Vagina (tissue), 2 donors: ENCODE data around the gene CLIP3. TPM values are rescaled to one million over a fixed set of nuclear protein-coding genes. Genes with fewer than 3 reads are reported as not detected.
"Not testable (repeated sequence)": the region's sequence is repeated elsewhere in the genome, so short reads cannot be mapped to it uniquely, and the experiment has no call there.

Experiments used
- DNase-seq, 2 donors: peaks; one replicate each; pipeline ENCODE4 v3.0.0-alpha.2; 2017; ENCODE audit errors: extremely low spot score in 2 of 2
- H3K27ac ChIP-seq: fragments of 200-600 bp; sonication (generic); one replicate; pipeline ENCODE4 v1.5.1; 2019
- H3K27me3 ChIP-seq: fragments of 200-600 bp; sonication (generic); one replicate; pipeline ENCODE4 v1.5.1; 2019
- H3K36me3 ChIP-seq, 2 donors: fragments of 200-600 bp; sonication (generic); one replicate each; pipeline ENCODE4 v1.5.1; 2017 to 2019
- H3K4me1 ChIP-seq: fragments of 200-600 bp; sonication (generic); one replicate; pipeline ENCODE4 v1.5.1; 2019
- H3K4me3 ChIP-seq, 2 donors: fragments of 200-600 bp; sonication (generic); 1 replicate in 1 of 2; 2 replicates in 1 of 2; pipeline ENCODE4 v1.5.1; 2016 to 2019
- H3K9me3 ChIP-seq: fragments of 200-600 bp; sonication (generic); one replicate; pipeline ENCODE4 v1.5.1; 2019
- POLR2A ChIP-seq, 2 donors: fragments of 450-650 bp; IDR thresholded peaks; one replicate each; pipeline ENCODE4 v1.6.1; 2017; ENCODE audit warnings: antibody characterized with exemption in 2 of 2, mild to moderate bottlenecking in 2 of 2, moderate library complexity in 2 of 2
- POLR2AphosphoS5 ChIP-seq, 2 donors: sonication (generic); formaldehyde crosslinking; IDR thresholded peaks; one replicate each; pipeline ENCODE4 v1.9.0; 2017; ENCODE audit warnings: antibody characterized with exemption in 2 of 2, mild to moderate bottlenecking in 2 of 2, low read depth in 1 of 2; ENCODE audit not compliant: insufficient read depth in 1 of 2
- intact Hi-C: fragments of 100-400 bp; cut with DNase I; formaldehyde crosslinking; loops from one replicate; pipeline ENCODE4 v1.15.1; 2023
- total RNA-seq: library from RNA; depleted of rRNA; stranded (reverse); fragments of >200 nt; gene quantifications from one replicate; pipeline ENCODE4 v1.2.3, GENCODE V29; 2016
- TF ChIP-seq, protein P1 (sequence below), 3 experiments: fragments of 450-650 bp in 2 of 3; fragments of 200-600 bp in 1 of 3; sonication (generic) in 1 of 3; IDR thresholded peaks; one replicate each; pipeline ENCODE4 v1.5.1; 2017 to 2019; ENCODE audit warnings: antibody characterized with exemption in 3 of 3, mild to moderate bottlenecking in 2 of 3, moderate library complexity in 2 of 3

CLIP3 gene
- total RNA-seq, 1 donor from 2014 or later: 31.9 TPM

DNA sequence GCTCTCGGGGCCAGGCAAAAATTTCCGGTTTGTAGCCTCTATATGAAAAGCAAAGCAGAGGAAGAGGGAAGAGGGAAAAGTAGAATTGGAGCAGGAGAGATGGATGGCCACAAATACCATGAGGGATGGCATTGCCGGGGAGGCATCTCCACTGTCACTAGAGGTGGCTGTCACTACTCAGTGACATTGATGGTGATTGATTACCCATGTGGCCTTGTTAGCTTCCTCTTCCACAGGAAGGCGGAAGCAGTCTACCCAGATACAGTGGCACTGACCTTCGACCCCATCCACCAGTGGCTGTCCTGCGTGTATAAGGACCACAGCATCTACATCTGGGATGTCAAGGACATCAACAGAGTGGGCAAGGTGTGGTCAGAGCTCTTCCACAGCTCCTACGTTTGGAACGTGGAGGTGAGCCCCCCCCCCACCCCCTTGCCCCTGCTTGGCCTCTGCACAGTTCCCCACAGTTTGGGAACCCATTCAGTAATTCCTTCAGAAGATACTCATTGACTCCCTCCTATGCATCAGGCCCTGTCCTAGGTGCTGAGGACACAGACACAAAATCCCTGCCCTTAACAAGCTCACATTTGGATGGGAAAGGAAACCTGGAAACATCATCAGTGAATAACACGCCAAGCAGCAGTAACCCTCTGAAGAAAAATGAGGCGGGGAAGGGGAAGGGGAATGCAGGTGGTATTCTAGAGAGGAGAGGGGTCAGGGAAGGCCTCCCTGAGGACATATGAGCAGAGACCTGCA lies 40.6 kb upstream of the CLIP3 start:
- H3K4me3 ChIP-seq: no peak overlapping the region
- TF ChIP-seq, protein P1, sequence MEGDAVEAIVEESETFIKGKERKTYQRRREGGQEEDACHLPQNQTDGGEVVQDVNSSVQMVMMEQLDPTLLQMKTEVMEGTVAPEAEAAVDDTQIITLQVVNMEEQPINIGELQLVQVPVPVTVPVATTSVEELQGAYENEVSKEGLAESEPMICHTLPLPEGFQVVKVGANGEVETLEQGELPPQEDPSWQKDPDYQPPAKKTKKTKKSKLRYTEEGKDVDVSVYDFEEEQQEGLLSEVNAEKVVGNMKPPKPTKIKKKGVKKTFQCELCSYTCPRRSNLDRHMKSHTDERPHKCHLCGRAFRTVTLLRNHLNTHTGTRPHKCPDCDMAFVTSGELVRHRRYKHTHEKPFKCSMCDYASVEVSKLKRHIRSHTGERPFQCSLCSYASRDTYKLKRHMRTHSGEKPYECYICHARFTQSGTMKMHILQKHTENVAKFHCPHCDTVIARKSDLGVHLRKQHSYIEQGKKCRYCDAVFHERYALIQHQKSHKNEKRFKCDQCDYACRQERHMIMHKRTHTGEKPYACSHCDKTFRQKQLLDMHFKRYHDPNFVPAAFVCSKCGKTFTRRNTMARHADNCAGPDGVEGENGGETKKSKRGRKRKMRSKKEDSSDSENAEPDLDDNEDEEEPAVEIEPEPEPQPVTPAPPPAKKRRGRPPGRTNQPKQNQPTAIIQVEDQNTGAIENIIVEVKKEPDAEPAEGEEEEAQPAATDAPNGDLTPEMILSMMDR (IDR thresholded peaks at IDR 0.05): no peak
- TF ChIP-seq POLR2A (IDR thresholded peaks at IDR 0.05) (no peak), POLR2AphosphoS5 (IDR thresholded peaks at IDR 0.05; ENCODE audit: insufficient read depth in 1 of 2, low read depth in 1 of 2) (no peak)
- intact Hi-C loops: no loop called here

DNA sequence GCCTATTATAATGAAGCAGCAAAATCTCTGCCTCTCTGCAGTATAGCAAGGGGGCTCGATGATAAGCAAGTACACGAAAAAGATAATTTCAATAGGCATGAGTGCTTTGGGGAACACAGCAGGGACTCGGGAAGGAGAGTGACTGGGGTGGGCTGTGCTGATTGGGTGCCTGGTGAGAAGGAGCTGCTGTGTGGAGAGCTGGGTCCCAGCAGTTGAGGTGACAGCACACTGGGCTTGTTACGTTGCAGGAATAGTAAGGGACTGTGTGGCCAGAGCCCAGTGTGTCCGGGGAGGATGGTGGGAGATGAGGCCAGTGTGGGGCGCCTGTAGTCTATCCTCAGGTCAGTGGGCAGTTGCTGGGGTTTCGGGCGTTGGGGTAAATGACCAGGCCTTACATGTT lies 39.4 kb upstream of the CLIP3 start:
- Histone ChIP-seq H3K4me1 (peaks cover 8% of the 10 kb centered on the region), H3K27ac (no peak overlapping the region), H3K27me3 (no peaks in the 10 kb centered on the region), H3K9me3 (no peaks in the 10 kb centered on the region), H3K36me3 (no peaks in the 10 kb centered on the region), H3K4me3 (no peak overlapping the region)
- intact Hi-C loops: no loop called here
- DNase-seq: no peak
- TF ChIP-seq POLR2AphosphoS5 (IDR thresholded peaks at IDR 0.05; ENCODE audit: insufficient read depth in 1 of 2, low read depth in 1 of 2) (no peak), POLR2A (IDR thresholded peaks at IDR 0.05) (no peak)
- TF ChIP-seq, protein P1 (IDR thresholded peaks at IDR 0.05): no peak

More for the DNA sequence above, 40.6 kb upstream of the CLIP3 start:
- no peak overlapping the region for H3K27ac ChIP-seq
- peaks cover 8% of the 10 kb centered on the region for H3K4me1 ChIP-seq
- H3K36me3 ChIP-seq: no peaks in the 10 kb centered on the region
- DNase-seq: no peak
- no peaks in the 10 kb centered on the region for H3K9me3 ChIP-seq
- no peaks in the 10 kb centered on the region for H3K27me3 ChIP-seq

DNA sequence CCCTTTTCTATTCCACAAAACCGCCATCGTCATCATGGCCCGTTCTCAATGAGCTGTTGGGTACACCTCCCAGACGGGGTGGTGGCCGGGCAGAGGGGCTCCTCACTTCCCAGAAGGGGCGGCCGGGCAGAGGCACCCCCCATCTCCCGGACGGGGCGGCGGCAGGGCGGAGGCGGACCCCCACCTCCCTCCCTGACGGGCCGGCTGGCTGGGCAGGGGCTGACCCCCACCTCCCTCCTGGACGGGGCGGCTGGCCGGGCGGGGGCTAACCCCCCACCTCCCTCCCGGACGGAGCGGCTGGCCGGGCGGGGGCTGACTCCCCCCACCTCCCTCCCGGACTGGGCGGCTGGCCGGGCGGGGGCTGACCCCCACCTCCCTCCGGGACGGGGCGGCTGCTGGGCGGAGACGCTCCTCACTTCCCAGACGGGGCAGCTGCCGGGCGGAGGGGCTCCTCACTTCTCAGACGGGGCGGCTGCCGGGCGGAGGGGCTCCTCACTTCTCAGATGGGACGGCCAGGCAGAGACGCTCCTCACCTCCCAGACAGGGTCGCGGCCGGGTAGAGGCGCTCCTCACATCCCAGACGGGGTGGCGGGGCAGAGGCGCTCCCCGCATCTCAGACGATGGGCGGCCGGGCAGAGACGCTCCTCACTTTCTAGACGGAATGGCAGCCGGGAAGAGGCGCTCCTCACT lies 36.3 kb upstream of the CLIP3 start:
- intact Hi-C loops, H3K27me3 ChIP-seq: not testable (repeated sequence)

DNA sequence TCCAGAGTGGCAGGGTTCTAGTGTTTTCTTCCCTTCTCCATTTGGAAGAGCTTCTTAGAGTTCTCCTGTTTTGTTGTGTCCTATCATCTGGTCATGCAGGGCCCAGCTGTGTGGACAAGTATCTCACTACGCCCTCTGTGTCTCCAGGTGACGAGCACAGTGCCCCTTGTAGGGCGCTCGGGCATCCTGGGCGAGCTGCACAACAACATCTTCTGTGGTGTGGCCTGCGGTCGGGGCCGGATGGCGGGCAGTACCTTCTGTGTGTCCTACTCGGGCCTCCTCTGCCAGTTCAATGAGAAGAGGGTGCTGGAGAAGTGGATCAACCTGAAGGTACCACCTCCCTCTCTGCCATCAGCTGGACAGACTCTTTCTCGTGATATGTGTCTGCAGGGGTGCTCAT lies 35.0 kb upstream of the CLIP3 start:
- no peaks in the 10 kb centered on the region for H3K27me3 ChIP-seq
- TF ChIP-seq POLR2A (IDR thresholded peaks at IDR 0.05) (no peak), POLR2AphosphoS5 (IDR thresholded peaks at IDR 0.05; ENCODE audit: insufficient read depth in 1 of 2, low read depth in 1 of 2) (no peak)
- TF ChIP-seq, protein P1 (IDR thresholded peaks at IDR 0.05): no peak
- H3K4me3 ChIP-seq: no peak overlapping the region
- intact Hi-C loops: no loop called here
- no peaks in the 10 kb centered on the region for H3K36me3 ChIP-seq
- peaks cover 8% of the 10 kb centered on the region for H3K4me1 ChIP-seq
- no peaks in the 10 kb centered on the region for H3K9me3 ChIP-seq
- DNase-seq: no peak
- no peak overlapping the region for H3K27ac ChIP-seq

More for the DNA sequence above, 36.3 kb upstream of the CLIP3 start:
- DNase-seq, H3K36me3 ChIP-seq, H3K4me1 ChIP-seq, H3K27ac ChIP-seq, H3K4me3 ChIP-seq, H3K9me3 ChIP-seq: not testable (repeated sequence)

DNA sequence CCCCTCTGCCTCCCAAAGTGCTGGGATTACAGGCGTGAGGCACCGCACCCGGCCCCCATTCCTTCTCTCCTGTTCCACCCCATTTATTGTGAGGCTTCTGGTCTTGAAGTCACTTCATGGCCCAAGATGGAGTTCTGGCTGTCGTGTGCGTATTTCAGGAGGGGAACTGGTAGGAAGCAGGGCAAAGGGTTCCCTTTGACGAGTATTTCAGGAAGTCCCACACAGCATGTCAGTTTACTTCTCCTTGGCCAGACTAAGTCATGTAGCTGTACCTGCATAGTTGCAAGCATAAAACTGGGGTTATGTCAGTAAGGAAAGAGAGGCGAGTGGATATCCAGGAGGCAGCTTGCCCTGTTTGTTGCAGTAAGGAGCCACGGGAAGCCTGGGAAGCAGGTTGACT lies 32.2 kb upstream of the CLIP3 start:
- DNase-seq: no peak
- intact Hi-C loops: no loop called here

More for the DNA sequence above, 32.2 kb upstream of the CLIP3 start:
- TF ChIP-seq POLR2AphosphoS5 (IDR thresholded peaks at IDR 0.05; ENCODE audit: insufficient read depth in 1 of 2, low read depth in 1 of 2) (no peak), POLR2A (IDR thresholded peaks at IDR 0.05) (no peak)
- TF ChIP-seq, protein P1 (IDR thresholded peaks at IDR 0.05): no peak
- H3K4me1 ChIP-seq: no peaks in the 10 kb centered on the region
- no peak overlapping the region for H3K27ac ChIP-seq
- H3K27me3 ChIP-seq: no peaks in the 10 kb centered on the region
- H3K36me3 ChIP-seq: no peaks in the 10 kb centered on the region
- no peaks in the 10 kb centered on the region for H3K9me3 ChIP-seq
- H3K4me3 ChIP-seq: no peak overlapping the region
